Neural cell (in vitro differentiated cells): Measurements from ENCODE around the gene ELMO1. TPM values are rescaled to one million over a fixed set of nuclear protein-coding genes. Genes with fewer than 3 reads are reported as not detected.

Source experiments
- H2AFZ ChIP-seq: fragments of 200-600, 300-800 bp; sonication (generic), shearing (Covaris generic); 2 replicates; pipeline ENCODE4 v1.6.0; 2014; ENCODE audit warnings: low read depth, mild to moderate bottlenecking, antibody characterized with exemption, low read length, moderate library complexity
- H3F3A ChIP-seq: fragments of 200-600 bp; shearing (Covaris generic); 2 replicates; pipeline ENCODE4 v1.6.1; 2016; ENCODE audit warnings: mild to moderate bottlenecking, moderate library complexity, mixed read lengths, antibody characterized with exemption, low read length; ENCODE audit not compliant: insufficient read depth, poor library complexity, severe bottlenecking
- H3K27ac ChIP-seq: fragments of 200-600, 300-800 bp; sonication (generic), shearing (Covaris generic); 2 replicates; pipeline ENCODE4 v1.5.1; 2014; ENCODE audit warnings: mild to moderate bottlenecking, low read length, moderate library complexity
- H3K27me3 ChIP-seq: fragments of 300-800, 200-600 bp; sonication (generic), shearing (Covaris generic); 2 replicates; pipeline ENCODE4 v1.6.0; 2014; ENCODE audit warnings: mild to moderate bottlenecking, low read depth, low read length, moderate library complexity; ENCODE audit not compliant: insufficient read depth
- H3K36me3 ChIP-seq: fragments of 300-800, 200-600 bp; sonication (generic), shearing (Covaris generic); 2 replicates; pipeline ENCODE4 v1.5.1; 2014; ENCODE audit warnings: mild to moderate bottlenecking, antibody characterized with exemption, low read length, moderate library complexity; ENCODE audit not compliant: insufficient read depth
- H3K4me2 ChIP-seq: fragments of 300-800, 200-600 bp; sonication (generic), shearing (Covaris generic); 2 replicates; pipeline ENCODE4 v1.6.0; 2014; ENCODE audit warnings: mild to moderate bottlenecking, low read length
- H3K4me3 ChIP-seq: fragments of 300-800, 200-600 bp; sonication (generic), shearing (Covaris generic); 2 replicates; pipeline ENCODE4 v1.5.1; 2014; ENCODE audit warnings: mild to moderate bottlenecking, low read length, moderate library complexity
- H3K79me2 ChIP-seq: fragments of 200-600 bp; shearing (Covaris generic); replicated peaks from 2 replicates; pipeline ENCODE4 v1.6.0; 2014; ENCODE audit warnings: mild to moderate bottlenecking, low read length, moderate library complexity; ENCODE audit not compliant: insufficient read depth
- H3K9ac ChIP-seq: fragments of 300-800, 200-600 bp; sonication (generic), shearing (Covaris generic); 2 replicates; pipeline ENCODE4 v1.6.1; 2016; ENCODE audit warnings: mild to moderate bottlenecking, low read length, mixed read lengths
- H3K9me2 ChIP-seq: fragments of 200-600 bp; shearing (Covaris generic); 2 replicates; pipeline ENCODE4 v1.6.1; 2016; ENCODE audit warnings: mild to moderate bottlenecking, low read length, mixed read lengths; ENCODE audit not compliant: insufficient read depth
- H3K9me3 ChIP-seq: fragments of 200-600, 300-800 bp; sonication (generic), shearing (Covaris generic); 2 replicates; pipeline ENCODE4 v1.6.1; 2016; ENCODE audit warnings: mild to moderate bottlenecking, mixed run types, low read length, moderate library complexity, mixed read lengths
- H4K20me1 ChIP-seq: fragments of 200-600 bp; shearing (Covaris generic); 2 replicates; pipeline ENCODE4 v1.6.1; 2016; ENCODE audit warnings: mild to moderate bottlenecking, mixed run types; ENCODE audit not compliant: insufficient read depth
- EP300 ChIP-seq: fragments of 450-650 bp; conservative IDR thresholded peaks from 2 replicates; pipeline ENCODE4 v1.6.1; 2014; ENCODE audit warnings: antibody characterized with exemption, mild to moderate bottlenecking, moderate library complexity; ENCODE audit not compliant: poor library complexity, severe bottlenecking
- EZH2 ChIP-seq: fragments of 200-600, 300-800 bp; shearing (Covaris generic), sonication (generic); IDR thresholded peaks from 2 replicates; pipeline ENCODE4 v1.6.1; 2014; ENCODE audit warnings: antibody characterized with exemption, low read length, borderline replicate concordance, mild to moderate bottlenecking; ENCODE audit not compliant: insufficient read depth, poor library complexity, severe bottlenecking
- MXI1 ChIP-seq: fragments of 450-650 bp; conservative IDR thresholded peaks from 2 replicates; pipeline ENCODE4 v1.6.1; 2014; ENCODE audit warnings: antibody characterized with exemption, mild to moderate bottlenecking; ENCODE audit not compliant: poor library complexity, severe bottlenecking
- POLR2AphosphoS5 ChIP-seq: IDR thresholded peaks from 2 replicates; pipeline ENCODE4 v1.6.1; 2012
- RAD21 ChIP-seq: fragments of 450-650 bp; conservative IDR thresholded peaks from 2 replicates; pipeline ENCODE4 v1.6.1; 2014; ENCODE audit warnings: antibody characterized with exemption, mild to moderate bottlenecking, moderate library complexity
- SMC3 ChIP-seq: fragments of 450-650 bp; conservative IDR thresholded peaks from 2 replicates; pipeline ENCODE4 v1.6.1; 2014; ENCODE audit warnings: antibody characterized with exemption, mild to moderate bottlenecking, moderate library complexity; ENCODE audit not compliant: poor library complexity
- TAF1 ChIP-seq: IDR thresholded peaks from 2 replicates; pipeline ENCODE4 v1.6.1; 2012; ENCODE audit warnings: low read depth
- polyA plus RNA-seq: library from polyadenylated mRNA; depleted of rRNA; stranded (reverse); fragments of >200 nt; gene quantifications from 2 replicates; pipeline ENCODE4 v1.2.3, GENCODE V29; 2014
- TF ChIP-seq, protein P1 (sequence below): fragments of 450-650 bp; IDR thresholded peaks from 2 replicates; pipeline ENCODE4 v1.5.1; 2014; ENCODE audit warnings: antibody characterized with exemption, mild to moderate bottlenecking, moderate library complexity; ENCODE audit not compliant: poor library complexity, severe bottlenecking
- TF ChIP-seq, protein P2 (sequence below): IDR thresholded peaks from 2 replicates; pipeline ENCODE4 v1.6.1; 2012; ENCODE audit warnings: borderline replicate concordance

The ELMO1 gene
- polyA plus RNA-seq, 1 donor from 2014 or later = 12.2 TPM

DNA sequence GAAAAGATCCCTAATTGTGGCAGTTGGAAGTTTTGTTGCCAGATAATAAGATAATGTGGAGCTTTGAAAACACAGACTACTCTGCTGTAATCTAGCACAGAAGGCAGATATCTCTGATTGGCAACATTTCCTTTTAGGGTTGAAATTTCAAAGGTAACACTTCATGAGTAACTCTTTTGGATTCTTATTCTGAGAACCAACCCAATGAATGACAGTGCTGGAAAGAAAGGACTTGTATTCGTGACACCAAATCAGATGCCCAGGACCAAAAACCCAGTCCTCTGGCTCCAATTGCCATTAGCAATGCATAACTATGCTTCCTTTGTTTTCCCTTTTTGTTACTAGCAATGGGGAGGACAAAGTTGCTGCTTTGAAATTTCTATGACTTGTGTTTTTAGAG is 41.0 kb upstream of the ELMO1 start:
- Histone ChIP-seq H3K27me3 (no peaks in the 10 kb centered on the region), H3K27ac (peak overlapping the region; percentile 65), H3F3A (no peaks in the 10 kb centered on the region), H3K36me3 (no peaks in the 10 kb centered on the region), H3K4me2 (no peak overlapping the region), H3K9me3 (no peaks in the 10 kb centered on the region), H3K79me2 (no peaks in the 10 kb centered on the region), H3K4me3 (no peak overlapping the region), H3K9ac (no peak overlapping the region), H3K9me2 (no peaks in the 10 kb centered on the region), H4K20me1 (no peaks in the 10 kb centered on the region), H2AFZ (no peak overlapping the region)
- no peak for TF ChIP-seq RAD21
- TF ChIP-seq, protein P1, sequence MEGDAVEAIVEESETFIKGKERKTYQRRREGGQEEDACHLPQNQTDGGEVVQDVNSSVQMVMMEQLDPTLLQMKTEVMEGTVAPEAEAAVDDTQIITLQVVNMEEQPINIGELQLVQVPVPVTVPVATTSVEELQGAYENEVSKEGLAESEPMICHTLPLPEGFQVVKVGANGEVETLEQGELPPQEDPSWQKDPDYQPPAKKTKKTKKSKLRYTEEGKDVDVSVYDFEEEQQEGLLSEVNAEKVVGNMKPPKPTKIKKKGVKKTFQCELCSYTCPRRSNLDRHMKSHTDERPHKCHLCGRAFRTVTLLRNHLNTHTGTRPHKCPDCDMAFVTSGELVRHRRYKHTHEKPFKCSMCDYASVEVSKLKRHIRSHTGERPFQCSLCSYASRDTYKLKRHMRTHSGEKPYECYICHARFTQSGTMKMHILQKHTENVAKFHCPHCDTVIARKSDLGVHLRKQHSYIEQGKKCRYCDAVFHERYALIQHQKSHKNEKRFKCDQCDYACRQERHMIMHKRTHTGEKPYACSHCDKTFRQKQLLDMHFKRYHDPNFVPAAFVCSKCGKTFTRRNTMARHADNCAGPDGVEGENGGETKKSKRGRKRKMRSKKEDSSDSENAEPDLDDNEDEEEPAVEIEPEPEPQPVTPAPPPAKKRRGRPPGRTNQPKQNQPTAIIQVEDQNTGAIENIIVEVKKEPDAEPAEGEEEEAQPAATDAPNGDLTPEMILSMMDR = no peak
- TF ChIP-seq POLR2AphosphoS5 = no peak
- TF ChIP-seq EZH2 = no peak
- TF ChIP-seq MXI1 = no peak
- TF ChIP-seq, protein P2, sequence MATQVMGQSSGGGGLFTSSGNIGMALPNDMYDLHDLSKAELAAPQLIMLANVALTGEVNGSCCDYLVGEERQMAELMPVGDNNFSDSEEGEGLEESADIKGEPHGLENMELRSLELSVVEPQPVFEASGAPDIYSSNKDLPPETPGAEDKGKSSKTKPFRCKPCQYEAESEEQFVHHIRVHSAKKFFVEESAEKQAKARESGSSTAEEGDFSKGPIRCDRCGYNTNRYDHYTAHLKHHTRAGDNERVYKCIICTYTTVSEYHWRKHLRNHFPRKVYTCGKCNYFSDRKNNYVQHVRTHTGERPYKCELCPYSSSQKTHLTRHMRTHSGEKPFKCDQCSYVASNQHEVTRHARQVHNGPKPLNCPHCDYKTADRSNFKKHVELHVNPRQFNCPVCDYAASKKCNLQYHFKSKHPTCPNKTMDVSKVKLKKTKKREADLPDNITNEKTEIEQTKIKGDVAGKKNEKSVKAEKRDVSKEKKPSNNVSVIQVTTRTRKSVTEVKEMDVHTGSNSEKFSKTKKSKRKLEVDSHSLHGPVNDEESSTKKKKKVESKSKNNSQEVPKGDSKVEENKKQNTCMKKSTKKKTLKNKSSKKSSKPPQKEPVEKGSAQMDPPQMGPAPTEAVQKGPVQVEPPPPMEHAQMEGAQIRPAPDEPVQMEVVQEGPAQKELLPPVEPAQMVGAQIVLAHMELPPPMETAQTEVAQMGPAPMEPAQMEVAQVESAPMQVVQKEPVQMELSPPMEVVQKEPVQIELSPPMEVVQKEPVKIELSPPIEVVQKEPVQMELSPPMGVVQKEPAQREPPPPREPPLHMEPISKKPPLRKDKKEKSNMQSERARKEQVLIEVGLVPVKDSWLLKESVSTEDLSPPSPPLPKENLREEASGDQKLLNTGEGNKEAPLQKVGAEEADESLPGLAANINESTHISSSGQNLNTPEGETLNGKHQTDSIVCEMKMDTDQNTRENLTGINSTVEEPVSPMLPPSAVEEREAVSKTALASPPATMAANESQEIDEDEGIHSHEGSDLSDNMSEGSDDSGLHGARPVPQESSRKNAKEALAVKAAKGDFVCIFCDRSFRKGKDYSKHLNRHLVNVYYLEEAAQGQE = no peak
- no peak for TF ChIP-seq TAF1
- TF ChIP-seq SMC3 = no peak
- no peak for TF ChIP-seq EP300

DNA sequence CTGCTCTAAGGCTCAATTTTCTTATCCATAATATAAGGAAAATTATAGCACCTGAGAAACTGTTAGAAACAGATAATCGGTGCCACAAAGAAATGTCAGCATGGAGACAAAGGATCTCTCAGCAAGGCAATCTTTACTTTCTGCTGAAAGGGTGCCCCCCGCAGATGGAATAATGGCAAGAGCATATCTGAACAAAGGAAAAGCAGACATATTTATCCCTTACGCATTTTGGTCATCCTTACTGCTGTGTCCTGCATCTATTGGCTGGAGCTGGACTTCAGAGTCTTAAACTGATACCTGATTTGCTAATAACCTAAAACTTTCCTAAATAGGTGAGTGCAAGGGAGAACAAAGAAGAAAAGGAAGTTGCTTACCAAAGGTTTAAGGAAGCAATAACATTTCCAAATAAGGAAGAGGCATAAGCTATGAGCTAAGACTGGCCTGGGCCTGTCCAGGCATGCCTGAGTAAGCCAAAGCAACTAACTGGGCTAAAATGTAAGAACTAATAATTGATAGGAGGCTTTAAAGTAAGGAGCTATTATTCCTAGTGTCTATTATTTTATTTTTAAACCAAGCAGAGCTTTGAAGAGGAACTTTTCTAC is 39.6 kb upstream of the ELMO1 start:
- Histone ChIP-seq H3F3A (no peaks in the 10 kb centered on the region), H4K20me1 (no peaks in the 10 kb centered on the region), H3K9me2 (no peaks in the 10 kb centered on the region), H3K79me2 (no peaks in the 10 kb centered on the region), H3K9me3 (no peaks in the 10 kb centered on the region), H3K36me3 (no peaks in the 10 kb centered on the region), H3K4me2 (peak overlapping the region; percentile 26), H2AFZ (no peak overlapping the region), H3K9ac (peak overlapping the region; percentile 4), H3K4me3 (no peak overlapping the region), H3K27me3 (no peaks in the 10 kb centered on the region), H3K27ac (peak overlapping the region; percentile 65)
- TF ChIP-seq TAF1 = no peak
- TF ChIP-seq SMC3 = no peak
- peak; percentile 38 for TF ChIP-seq RAD21
- no peak for TF ChIP-seq EZH2
- TF ChIP-seq, protein P1 = peak; percentile 46
- no peak for TF ChIP-seq POLR2AphosphoS5
- no peak for TF ChIP-seq MXI1
- TF ChIP-seq, protein P2 = peak; percentile 32
- peak; percentile 44 for TF ChIP-seq EP300
